Activated gamma-delta T cell treated with Interleukin-2 at 50 U/mL for 16 hours (primary cell): ENCODE results near the gene MYO7A.

Experiments used
- DNase-seq: peaks from one replicate; pipeline ENCODE4 v3.0.0-alpha.2; 2020

The MYO7A gene

DNA sequence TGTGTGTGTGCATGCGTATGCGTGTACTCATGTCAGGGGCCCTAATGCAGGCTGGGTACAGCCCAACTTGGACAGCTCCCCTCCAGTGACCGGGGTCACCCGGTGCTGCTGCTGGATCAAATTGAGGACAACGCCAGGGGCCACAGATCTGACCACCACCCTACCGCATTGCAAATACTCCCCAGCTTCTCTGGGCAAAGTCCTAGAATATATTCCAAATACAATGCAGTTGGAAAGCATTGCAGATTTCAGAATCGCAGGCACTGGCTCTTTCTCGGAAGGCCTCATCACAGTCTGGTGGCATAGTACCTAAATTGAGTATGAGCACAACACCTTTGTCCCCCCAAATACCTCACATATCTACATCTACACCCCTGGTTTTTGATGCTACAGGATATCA lies 43.2 kb downstream of the MYO7A start:
- DNase-seq = no peak

- DNase-seq = no peak
Observed at GRCh38 chr11:77171885-77172665, 44.0 kb downstream of the MYO7A start.

DNA sequence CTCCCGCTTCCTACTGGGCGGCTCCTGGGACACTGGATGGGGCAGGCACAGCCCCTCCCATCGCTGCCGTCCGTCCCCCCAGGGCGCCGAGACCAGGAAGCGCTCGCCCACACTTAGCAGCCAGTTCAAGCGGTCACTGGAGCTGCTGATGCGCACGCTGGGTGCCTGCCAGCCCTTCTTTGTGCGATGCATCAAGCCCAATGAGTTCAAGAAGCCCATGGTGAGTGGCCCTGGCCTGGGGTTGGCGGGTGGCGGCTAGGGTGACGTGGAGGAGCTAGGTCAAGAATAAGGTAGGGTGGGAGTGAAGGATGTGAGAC lies 44.6 kb downstream of the MYO7A start:
- no peak for DNase-seq

- no peak for DNase-seq
Observed at GRCh38 chr11:77173494-77173893, 45.4 kb downstream of the MYO7A start.

DNA sequence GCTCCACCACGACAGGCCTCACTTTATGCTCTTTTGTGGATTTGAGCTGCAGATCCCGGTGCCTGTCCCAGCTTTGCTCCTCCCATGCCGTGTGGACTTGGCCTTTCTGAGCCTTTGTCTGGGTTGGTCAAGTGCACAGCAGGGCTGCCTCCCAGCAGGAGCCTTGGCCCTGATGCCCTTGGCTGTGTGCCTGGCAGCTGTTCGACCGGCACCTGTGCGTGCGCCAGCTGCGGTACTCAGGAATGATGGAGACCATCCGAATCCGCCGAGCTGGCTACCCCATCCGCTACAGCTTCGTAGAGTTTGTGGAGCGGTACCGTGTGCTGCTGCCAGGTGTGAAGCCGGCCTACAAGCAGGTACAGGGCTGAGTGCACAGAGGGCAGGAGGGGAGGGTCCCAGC lies 46.5 kb downstream of the MYO7A start:
- DNase-seq = no peak

DNA sequence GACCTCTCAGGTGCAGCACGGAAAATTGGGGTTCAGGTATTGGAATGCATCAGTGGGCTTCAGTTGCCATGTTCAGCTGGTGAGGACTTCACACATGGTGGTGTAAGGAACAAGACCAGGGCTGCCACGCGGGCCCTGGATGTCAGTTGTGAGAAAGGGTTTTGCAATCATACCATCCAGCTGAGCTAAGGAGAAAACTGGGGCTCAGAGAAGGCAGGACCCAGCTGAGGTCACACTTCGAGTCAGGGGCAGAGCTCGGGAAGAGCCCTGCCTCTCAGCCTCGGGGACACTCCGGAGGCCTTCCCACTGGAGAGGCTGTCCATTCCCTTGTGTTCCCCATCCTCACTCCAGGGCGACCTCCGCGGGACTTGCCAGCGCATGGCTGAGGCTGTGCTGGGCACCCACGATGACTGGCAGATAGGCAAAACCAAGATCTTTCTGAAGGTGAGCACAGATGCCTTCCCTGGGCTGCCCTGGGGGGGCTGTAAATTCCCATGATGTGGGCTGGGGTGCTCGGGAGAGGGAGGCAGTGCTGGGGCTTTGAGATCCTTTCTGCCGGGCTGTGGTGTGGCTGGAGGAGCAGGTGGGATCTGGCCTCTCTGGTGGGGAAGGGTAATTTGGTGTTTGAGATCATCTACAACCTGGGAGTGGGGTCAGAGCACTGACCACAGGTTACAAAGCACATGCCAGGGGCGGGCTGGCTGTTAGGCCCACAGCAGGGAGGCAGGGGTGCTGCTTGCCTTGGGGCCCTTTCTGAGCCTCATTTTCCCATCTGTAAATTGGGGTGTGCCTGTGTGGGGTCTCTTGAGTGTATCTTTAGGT lies 47.2 kb downstream of the MYO7A start:
- no peak for DNase-seq

DNA sequence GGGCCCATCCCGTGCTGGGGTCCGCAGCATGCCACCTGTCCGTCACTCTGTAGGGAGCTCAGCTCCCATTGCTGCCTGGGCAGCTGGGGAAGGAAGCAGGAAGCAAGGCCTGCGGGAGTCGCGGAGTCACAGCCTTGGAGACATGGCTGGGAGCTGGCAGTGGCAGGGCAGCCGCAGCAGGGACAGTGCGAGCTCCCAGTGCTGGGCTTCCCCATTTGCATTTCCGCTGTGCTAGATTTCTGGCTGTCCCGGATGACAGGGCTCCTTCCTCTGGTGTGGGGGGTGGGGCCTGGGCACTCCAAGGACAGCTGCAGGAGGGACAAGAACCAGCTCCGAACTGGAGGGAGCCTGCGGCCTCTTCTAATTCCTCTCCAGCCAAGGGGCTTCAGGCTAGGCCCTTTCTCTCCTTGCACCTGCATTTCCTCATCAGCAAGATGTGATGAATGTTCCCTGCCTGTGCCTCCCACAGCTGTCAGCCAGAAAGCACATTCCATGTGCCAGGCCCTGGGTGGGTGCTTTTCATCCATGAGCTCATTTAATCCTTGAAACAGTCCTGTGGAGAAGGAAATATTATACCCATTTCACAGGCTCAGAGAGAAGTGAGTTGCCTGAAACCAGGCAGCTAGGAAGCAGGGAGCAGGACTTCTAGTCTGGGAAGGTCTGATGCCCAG lies 48.0 kb downstream of the MYO7A start:
- DNase-seq = no peak

DNA sequence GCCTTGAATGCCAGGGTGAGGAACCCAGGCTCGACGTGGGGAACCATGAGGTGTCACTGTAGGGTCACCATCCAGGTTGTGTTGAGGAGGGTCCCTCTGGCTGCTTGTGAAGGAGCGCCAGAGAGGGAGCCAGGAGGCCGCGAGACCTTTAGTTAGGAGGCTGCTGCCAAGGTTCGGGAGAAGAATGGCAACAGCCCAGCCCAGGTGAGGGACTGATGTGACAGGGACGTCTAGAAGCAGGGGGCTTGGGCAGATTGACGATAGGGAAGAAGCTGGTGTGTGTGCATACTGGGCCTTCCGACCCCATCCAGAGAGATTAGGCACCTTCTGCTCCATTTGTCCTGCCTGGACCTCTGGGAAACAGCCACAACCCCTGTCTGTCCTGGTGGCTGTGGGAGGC lies 49.0 kb downstream of the MYO7A start:
- DNase-seq = no peak

- no peak for DNase-seq
Observed at GRCh38 chr11:77178150-77178549, 50.1 kb downstream of the MYO7A start.

DNA sequence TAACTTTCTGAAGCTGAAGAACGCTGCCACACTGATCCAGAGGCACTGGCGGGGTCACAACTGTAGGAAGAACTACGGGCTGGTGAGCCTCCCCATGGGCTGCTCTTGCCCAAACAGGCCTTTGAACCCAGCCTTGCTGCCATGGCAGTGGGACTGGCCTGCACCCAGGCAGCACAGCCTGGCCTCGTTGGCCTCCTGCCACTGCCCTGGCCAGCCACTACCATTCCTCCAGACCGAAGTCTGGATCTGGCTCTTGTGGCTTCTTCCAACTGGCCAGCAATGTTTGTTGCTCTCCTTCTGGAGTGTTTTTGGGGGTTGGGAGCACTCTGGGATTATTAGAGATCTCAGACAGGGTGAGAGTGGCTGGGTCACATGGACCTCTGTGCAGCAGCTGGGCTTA lies 51.0 kb downstream of the MYO7A start:
- DNase-seq = no peak

DNA sequence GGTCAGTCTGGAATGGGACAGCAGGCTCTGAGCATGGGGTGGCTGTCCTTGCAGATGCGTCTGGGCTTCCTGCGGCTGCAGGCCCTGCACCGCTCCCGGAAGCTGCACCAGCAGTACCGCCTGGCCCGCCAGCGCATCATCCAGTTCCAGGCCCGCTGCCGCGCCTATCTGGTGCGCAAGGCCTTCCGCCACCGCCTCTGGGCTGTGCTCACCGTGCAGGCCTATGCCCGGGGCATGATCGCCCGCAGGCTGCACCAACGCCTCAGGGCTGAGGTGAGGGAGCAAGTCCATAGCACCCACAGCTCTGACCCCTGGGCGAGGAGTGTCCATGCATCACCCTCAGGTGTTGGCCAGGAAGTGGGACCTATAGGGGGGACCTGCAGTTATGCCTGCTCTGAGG lies 51.6 kb downstream of the MYO7A start:
- no peak for DNase-seq

GRCh38 chr11:77180346-77180745 lies 52.3 kb downstream of the MYO7A start:
- DNase-seq = no peak

DNA sequence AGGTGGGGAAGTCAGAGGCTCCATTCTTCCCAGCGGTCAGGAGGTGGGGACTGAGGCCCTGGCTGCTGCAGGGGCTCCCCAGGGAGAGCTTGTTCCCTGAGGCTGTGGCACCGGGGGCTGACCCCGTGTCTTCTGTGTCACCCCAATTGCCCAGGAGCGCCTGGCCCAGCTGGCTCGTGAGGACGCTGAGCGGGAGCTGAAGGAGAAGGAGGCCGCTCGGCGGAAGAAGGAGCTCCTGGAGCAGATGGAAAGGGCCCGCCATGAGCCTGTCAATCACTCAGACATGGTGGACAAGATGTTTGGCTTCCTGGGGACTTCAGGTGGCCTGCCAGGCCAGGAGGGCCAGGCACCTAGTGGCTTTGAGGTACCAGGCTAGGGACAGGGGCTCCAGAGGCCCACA lies 53.2 kb downstream of the MYO7A start:
- DNase-seq = no peak

DNA sequence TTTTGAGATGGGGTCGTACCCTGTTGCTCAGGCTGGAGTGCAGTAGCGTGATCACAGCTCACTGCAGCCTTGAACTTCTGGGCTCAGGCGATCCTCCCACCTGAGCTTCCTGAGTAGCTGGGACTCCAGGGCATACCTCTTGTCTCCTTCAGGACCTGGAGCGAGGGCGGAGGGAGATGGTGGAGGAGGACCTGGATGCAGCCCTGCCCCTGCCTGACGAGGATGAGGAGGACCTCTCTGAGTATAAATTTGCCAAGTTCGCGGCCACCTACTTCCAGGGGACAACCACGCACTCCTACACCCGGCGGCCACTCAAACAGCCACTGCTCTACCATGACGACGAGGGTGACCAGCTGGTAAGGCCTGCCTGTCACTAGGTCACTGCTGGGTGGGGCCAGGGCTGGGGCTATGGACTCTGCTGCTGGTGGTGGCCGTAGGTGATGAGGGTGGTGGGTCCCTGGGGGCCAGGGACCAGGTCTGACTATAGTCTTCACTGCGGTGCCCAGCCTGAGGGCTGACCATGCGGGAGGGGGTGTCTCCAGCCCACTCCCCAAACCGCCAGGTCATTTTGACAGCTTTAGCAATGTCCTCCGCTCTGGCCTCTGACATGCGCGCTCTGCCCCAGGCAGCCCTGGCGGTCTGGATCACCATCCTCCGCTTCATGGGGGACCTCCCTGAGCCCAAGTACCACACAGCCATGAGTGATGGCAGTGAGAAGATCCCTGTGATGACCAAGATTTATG lies 53.9 kb downstream of the MYO7A start:
- DNase-seq = no peak

DNA sequence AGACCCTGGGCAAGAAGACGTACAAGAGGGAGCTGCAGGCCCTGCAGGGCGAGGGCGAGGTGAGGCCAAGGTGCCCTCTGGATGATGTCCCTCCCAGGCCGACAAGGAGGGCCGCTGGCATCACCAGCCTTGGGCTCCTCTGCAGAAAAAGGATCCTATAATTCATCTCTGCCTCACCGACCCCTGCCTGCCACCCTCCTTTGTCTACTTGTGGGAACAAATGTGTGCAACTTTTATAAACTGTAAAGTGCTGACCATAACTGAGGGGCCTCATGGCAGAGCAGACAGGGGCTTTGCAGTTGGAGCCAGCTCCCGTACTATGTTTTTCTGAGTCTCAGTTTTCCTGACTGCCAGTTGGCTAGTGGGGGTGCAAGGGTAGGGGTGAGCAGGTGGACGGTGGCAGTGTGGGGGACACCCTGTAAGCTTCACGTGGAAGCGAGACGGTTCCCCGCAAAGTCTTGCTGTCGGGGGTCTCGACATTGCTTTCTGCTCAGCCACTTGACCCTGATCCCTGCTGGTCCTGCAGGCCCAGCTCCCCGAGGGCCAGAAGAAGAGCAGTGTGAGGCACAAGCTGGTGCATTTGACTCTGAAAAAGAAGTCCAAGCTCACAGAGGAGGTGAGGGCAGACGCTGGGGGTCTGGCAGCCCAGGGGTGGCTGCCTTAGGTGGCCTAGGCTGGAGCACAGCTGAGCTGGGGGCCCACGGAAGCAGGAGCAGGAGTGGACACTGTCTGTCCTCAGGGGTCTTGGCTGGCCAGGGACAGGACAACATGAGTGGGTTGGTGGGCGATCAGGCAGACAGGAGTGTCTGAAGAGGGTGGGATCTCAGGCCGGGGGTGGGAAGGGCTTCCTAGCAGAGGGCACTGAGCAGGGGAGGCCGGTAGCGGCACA lies 54.7 kb downstream of the MYO7A start:
- DNase-seq = no peak

GRCh38 chr11:77183431-77183984 lies 55.5 kb downstream of the MYO7A start:
- no peak for DNase-seq

DNA sequence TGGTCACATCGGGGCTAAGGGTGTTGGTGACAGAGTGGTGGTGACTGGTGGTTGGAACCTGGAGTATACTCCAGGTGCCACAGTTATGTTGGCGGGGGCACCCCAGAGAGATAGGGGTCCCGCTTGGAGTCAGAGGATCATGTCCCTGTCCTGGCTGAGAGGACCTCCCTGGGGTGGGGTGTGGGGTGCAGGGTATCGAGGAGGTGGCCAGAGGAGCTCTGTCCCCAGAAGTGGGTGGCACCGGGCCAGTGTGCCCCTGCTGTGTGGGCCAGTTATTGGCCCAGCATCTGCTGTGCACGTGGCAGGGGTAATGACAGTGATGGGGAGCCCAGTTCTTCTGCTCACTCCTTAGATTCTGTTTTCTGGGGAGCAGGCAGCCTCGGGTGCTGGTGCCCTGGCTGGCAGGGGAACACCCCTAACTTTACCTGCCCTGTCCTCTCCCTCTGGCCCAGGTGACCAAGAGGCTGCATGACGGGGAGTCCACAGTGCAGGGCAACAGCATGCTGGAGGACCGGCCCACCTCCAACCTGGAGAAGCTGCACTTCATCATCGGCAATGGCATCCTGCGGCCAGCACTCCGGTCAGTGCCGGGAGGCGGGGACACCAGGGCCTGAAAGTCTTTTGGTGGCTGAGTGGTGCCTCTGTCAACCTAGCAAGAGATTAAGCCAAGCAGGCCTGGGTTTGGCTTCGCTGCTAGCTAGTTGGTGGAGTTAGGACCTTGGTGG lies 56.3 kb downstream of the MYO7A start:
- DNase-seq = no peak

DNA sequence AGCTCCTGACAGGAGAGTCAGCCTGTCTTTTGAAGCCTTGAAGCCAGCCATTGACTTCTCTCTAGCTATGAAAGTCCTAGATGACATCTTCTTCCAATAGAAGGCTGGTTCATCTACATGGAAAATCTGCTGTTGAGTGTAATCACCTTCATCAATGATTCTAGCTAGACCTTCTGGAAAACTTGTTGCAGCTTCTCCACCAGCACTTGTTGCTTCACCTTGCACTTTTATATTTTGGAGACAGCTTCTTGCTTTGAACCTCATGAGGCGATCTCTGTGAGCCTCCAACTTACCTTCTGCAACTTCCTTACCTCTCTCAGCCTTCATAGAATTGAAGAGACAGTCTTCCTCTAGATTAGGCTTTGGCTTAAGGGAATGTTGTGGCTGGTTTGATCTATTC lies 58.3 kb downstream of the MYO7A start:
- DNase-seq = no peak

DNA sequence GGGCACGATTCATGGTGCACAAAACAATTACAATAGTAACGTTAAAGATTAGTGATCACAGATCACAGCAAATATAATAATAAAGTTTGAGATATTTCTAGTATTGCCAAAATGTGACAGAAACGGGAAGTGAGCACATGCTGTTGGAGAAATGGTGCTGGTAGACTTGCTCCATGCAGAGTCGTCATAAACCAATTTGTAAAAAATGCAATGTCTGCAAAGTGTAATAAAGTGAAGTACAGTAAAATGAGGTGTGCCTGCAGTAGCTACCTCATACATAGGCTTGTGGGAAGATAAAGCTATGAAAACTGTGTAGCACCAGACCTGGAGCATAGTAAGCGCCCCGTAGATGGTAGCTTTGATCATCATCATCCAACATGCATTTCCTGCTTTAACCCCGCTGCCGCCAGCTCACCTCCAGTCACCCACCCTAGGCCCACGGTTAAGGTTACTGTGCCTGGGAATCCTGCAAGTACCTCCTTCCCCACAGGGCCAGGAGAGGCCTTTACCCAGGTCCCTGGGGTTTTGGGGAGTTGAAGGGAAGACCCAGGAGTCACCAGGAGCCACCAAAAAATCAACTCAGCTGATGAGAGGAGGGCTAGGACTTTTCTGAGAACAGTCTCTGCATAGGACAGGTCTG lies 59.2 kb downstream of the MYO7A start:
- no peak for DNase-seq

- DNase-seq = peak; percentile 66
Observed at GRCh38 chr11:77187776-77188632, 60.0 kb downstream of the MYO7A start.
